SK-N-SH (cell line): Measurements from ENCODE around the gene TNXB. TPM values are rescaled to one million over a fixed set of nuclear protein-coding genes. Genes with fewer than 3 reads are reported as not detected.
"Not testable (repeated sequence)": the region's sequence is repeated elsewhere in the genome, so short reads cannot be mapped to it uniquely, and the experiment has no call there.

Experiments
- CTCF ChIA-PET: fragments of 300-600, 350-600 bp; formaldehyde crosslinking; extraction: SDS; loops from one replicate; lab custom pipeline; 2021; lab: Yijun Ruan, JAX
- POLR2A ChIA-PET: fragments of 350-600 bp; sonication (Branson Sonifier 250); formaldehyde crosslinking; extraction: SDS; loops from one replicate; lab custom pipeline; 2020; ENCODE audit warnings: antibody characterized with exemption, inconsistent platforms; lab: Yijun Ruan, JAX
- DNase-seq: peaks from one replicate; pipeline ENCODE4 v3.0.0; 2012
- H2AFZ ChIP-seq: fragments of 200-600 bp; sonication (generic); 2 replicates; pipeline ENCODE4 v1.8.1; 2016; ENCODE audit warnings: antibody characterized with exemption, mild to moderate bottlenecking, low read depth
- H3F3A ChIP-seq: fragments of 200-600 bp; sonication (generic); replicated peaks from 2 replicates; pipeline ENCODE3; 2016; ENCODE audit warnings: antibody characterized with exemption, mild to moderate bottlenecking; ENCODE audit not compliant: insufficient read depth
- H3K27ac ChIP-seq, 2 experiments: fragments of 200-500 bp in 1 of 2; fragments of 200-600 bp in 1 of 2; sonication (Bioruptor generic) in 1 of 2; sonication (generic), shearing (Covaris generic) in 1 of 2; 2 replicates each; pipeline versions ENCODE4 v1.5.1 to v1.6.1; 2014 to 2016; ENCODE audit warnings: low read depth in 2 of 2, inconsistent platforms in 1 of 2, low read length in 1 of 2, mild to moderate bottlenecking in 1 of 2, mixed read lengths in 1 of 2
- H3K27me3 ChIP-seq: fragments of 200-600 bp; sonication (generic), shearing (Covaris generic); 2 replicates; pipeline ENCODE4 v1.6.1; 2016; ENCODE audit warnings: mixed run types; ENCODE audit not compliant: insufficient read depth
- H3K36me3 ChIP-seq, 2 experiments: fragments of 200-500 bp in 1 of 2; fragments of 200-600 bp in 1 of 2; sonication (Bioruptor generic) in 1 of 2; sonication (generic) in 1 of 2; replicated peaks in 1 of 2; 2 replicates each; pipeline versions ENCODE3 to v1.5.1; 2014 to 2016; ENCODE audit warnings: low read length in 1 of 2, mild to moderate bottlenecking in 1 of 2; ENCODE audit not compliant: insufficient read depth in 2 of 2, control insufficient read depth in 1 of 2
- H3K4me1 ChIP-seq, 2 experiments: fragments of 200-500 bp in 1 of 2; fragments of 200-600 bp in 1 of 2; sonication (Bioruptor generic) in 1 of 2; sonication (generic), shearing (Covaris generic) in 1 of 2; 2 replicates each; pipeline versions ENCODE4 v1.5.1 to v1.6.1; 2014 to 2016; ENCODE audit warnings: low read depth in 1 of 2, low read length in 1 of 2, mixed run types in 1 of 2; ENCODE audit not compliant: insufficient read depth in 2 of 2, control insufficient read depth in 1 of 2
- H3K4me2 ChIP-seq: fragments of 200-600 bp; sonication (generic), shearing (Covaris generic); 2 replicates; pipeline ENCODE4 v1.6.1; 2017; ENCODE audit warnings: mixed run types
- H3K4me3 ChIP-seq, 2 experiments: fragments of 200-500 bp in 1 of 2; fragments of 200-600 bp in 1 of 2; sonication (Bioruptor generic) in 1 of 2; sonication (generic), shearing (Covaris generic) in 1 of 2; 2 replicates each; pipeline versions ENCODE4 v1.5.1 to v1.8.1; 2014 to 2016; ENCODE audit warnings: low read depth in 2 of 2, inconsistent platforms in 1 of 2, low read length in 1 of 2, mild to moderate bottlenecking in 1 of 2, mixed read lengths in 1 of 2, moderate library complexity in 1 of 2
- H3K79me2 ChIP-seq: fragments of 200-600 bp; sonication (generic); 2 replicates; pipeline ENCODE4 v1.8.1; 2017; ENCODE audit warnings: mild to moderate bottlenecking; ENCODE audit not compliant: insufficient read depth
- H3K9ac ChIP-seq: fragments of 200-600 bp; sonication (generic); 2 replicates; pipeline ENCODE4 v1.6.1; 2017; ENCODE audit warnings: mixed run types
- H3K9me2 ChIP-seq: fragments of 200-600 bp; sonication (generic); 2 replicates; pipeline ENCODE4 v1.6.1; 2017; ENCODE audit warnings: mixed run types
- H3K9me3 ChIP-seq: fragments of 200-600 bp; sonication (generic); 2 replicates; pipeline ENCODE4 v1.6.1; 2017; ENCODE audit warnings: mixed run types, mild to moderate bottlenecking, moderate library complexity
- H4K20me1 ChIP-seq: fragments of 200-600 bp; sonication (generic); 2 replicates; pipeline ENCODE4 v1.6.1; 2017; ENCODE audit warnings: mild to moderate bottlenecking, mixed run types; ENCODE audit not compliant: insufficient read depth
- GATA2 ChIP-seq: sonication (generic); formaldehyde crosslinking; IDR thresholded peaks from 2 replicates; pipeline ENCODE4 v1.5.0; 2020; ENCODE audit warnings: mild to moderate bottlenecking, missing genetic modification reagents
- IRF3 ChIP-seq: fragments of 150-350 bp; IDR thresholded peaks from 2 replicates; pipeline ENCODE4 v1.6.1; 2016; ENCODE audit warnings: mild to moderate bottlenecking, low read depth, low read length
- NRF1 ChIP-seq: IDR thresholded peaks from 2 replicates; pipeline ENCODE4 v1.6.1; 2012; ENCODE audit warnings: low read depth, mild to moderate bottlenecking, low read length
- RXRA ChIP-seq: IDR thresholded peaks from 2 replicates; pipeline ENCODE4 v1.4.0; 2012; ENCODE audit warnings: low read depth, mild to moderate bottlenecking, borderline replicate concordance
- SMC3 ChIP-seq: IDR thresholded peaks from 2 replicates; pipeline ENCODE4 v1.6.1; 2012; ENCODE audit warnings: low read depth, low read length, improper control_type of control experiment
- TAF1 ChIP-seq: IDR thresholded peaks from 2 replicates; pipeline ENCODE4 v1.6.1; 2012; ENCODE audit warnings: low read depth, mild to moderate bottlenecking, low read length, moderate library complexity, borderline replicate concordance
- WGBS: methylation state at CpG from one replicate; pipeline ENCODE4 v1.1.6; 2017; ENCODE audit warnings: low lambda C conversion rate; 5-methylcytosine and 5-hydroxymethylcytosine counted together
- polyA plus RNA-seq, 3 experiments: library from polyadenylated mRNA; depleted of rRNA; stranded (reverse); fragments of >200 nt; gene quantifications; 2 replicates each; pipeline ENCODE4 v1.2.3, GENCODE V29; 2012

Gene TNXB
- polyA plus RNA-seq, 1 of the 3 experiments (the other 2 are of a cell fraction): 0.48 TPM

- H3K27ac ChIP-seq: no peak overlapping the region
- no peaks in the 10 kb centered on the region for H3K79me2 ChIP-seq
- H3K9ac ChIP-seq: no peak overlapping the region
- no peaks in the 10 kb centered on the region for H3F3A ChIP-seq
- no peaks in the 10 kb centered on the region for H4K20me1 ChIP-seq
- TF ChIP-seq IRF3: no peak
- TF ChIP-seq GATA2 (CRISPR knock-in tag): no peak
- no peak for TF ChIP-seq TAF1
- TF ChIP-seq NRF1: no peak
- no peak for TF ChIP-seq SMC3
- TF ChIP-seq RXRA: no peak
- POLR2A ChIA-PET: no interaction called here
- no peak overlapping the region for H2AFZ ChIP-seq
- no peaks in the 10 kb centered on the region for H3K36me3 ChIP-seq
- H3K4me3 ChIP-seq: no peak overlapping the region
- CTCF ChIA-PET: interaction anchor here (1.1 kb wide), 1 partner anchor 49 kb away, joined by 3 read pairs; no protein-coding TSS in a partner anchor
- WGBS: 49% methylated on average over 8 of the region's 17 CpGs
- no peaks in the 10 kb centered on the region for H3K9me3 ChIP-seq
- H3K4me2 ChIP-seq: no peak overlapping the region
- H3K27me3 ChIP-seq: no peaks in the 10 kb centered on the region; the same call in 1 of the 2 replicates
- DNase-seq: no peak
- H3K4me1 ChIP-seq: no peaks in the 10 kb centered on the region
- H3K9me2 ChIP-seq: no peaks in the 10 kb centered on the region
Observed at GRCh38 chr6:32069460-32069859, 39.7 kb downstream of the TNXB start.

- Histone ChIP-seq H3K36me3 (no peaks in the 10 kb centered on the region), H3K4me3 (no peak overlapping the region), H3K4me2 (no peak overlapping the region), H3K9me2 (no peaks in the 10 kb centered on the region), H3K4me1 (no peaks in the 10 kb centered on the region), H3K27ac (no peak overlapping the region), H4K20me1 (no peaks in the 10 kb centered on the region), H2AFZ (no peak overlapping the region), H3F3A (no peaks in the 10 kb centered on the region), H3K27me3 (no peaks in the 10 kb centered on the region; the same call in 1 of the 2 replicates), H3K9me3 (no peaks in the 10 kb centered on the region), H3K79me2 (no peaks in the 10 kb centered on the region), H3K9ac (no peak overlapping the region)
- CTCF ChIA-PET: interaction anchor here (1.1 kb wide), 1 partner anchor 50 kb away, joined by 3 read pairs; no protein-coding TSS in a partner anchor
- 64% methylated on average over 12 of the region's 14 CpGs for WGBS
- TF ChIP-seq SMC3: no peak
- POLR2A ChIA-PET: no interaction called here
- DNase-seq: no peak
Observed at GRCh38 chr6:32068867-32069266, 40.3 kb downstream of the TNXB start.

- H3K36me3 ChIP-seq, CTCF ChIA-PET, H3K27me3 ChIP-seq, DNase-seq, H4K20me1 ChIP-seq, H3K4me2 ChIP-seq, H3K4me3 ChIP-seq, H3K9me3 ChIP-seq, H2AFZ ChIP-seq, POLR2A ChIA-PET, H3K4me1 ChIP-seq, H3K79me2 ChIP-seq, H3K27ac ChIP-seq, H3K9ac ChIP-seq, H3F3A ChIP-seq, H3K9me2 ChIP-seq: not testable (repeated sequence)
- 46% methylated on average over 6 of the region's 13 CpGs for WGBS
Observed at GRCh38 chr6:32068315-32068714, 40.8 kb downstream of the TNXB start.

- H3K27me3 ChIP-seq, H3K79me2 ChIP-seq, DNase-seq, H2AFZ ChIP-seq, H3F3A ChIP-seq, H3K27ac ChIP-seq, H3K4me3 ChIP-seq, H3K9me2 ChIP-seq, POLR2A ChIA-PET, H3K4me1 ChIP-seq, H3K4me2 ChIP-seq, H4K20me1 ChIP-seq, CTCF ChIA-PET, H3K9ac ChIP-seq, H3K36me3 ChIP-seq, H3K9me3 ChIP-seq: not testable (repeated sequence)
- WGBS: 62% methylated on average over 5 of the region's 19 CpGs
Observed at GRCh38 chr6:32067521-32067920, 41.6 kb downstream of the TNXB start.
